ENCODE measurements around the gene AP1S2. TPM values are rescaled to one million over a fixed set of nuclear protein-coding genes. Genes with fewer than 3 reads are reported as not detected.

Gene AP1S2
- total and polyA plus RNA-seq, 10 of the 15 experiments (the other 5 are each of a cell fraction or from before 2014, with no cell fraction given) = 25.6 to 105 (median 50.7) TPM

- 97% methylated on average over 8 of the region's 8 CpGs for WGBS (ENCODE audit: insufficient coverage, insufficient replicate concordance, low lambda C conversion rate, missing lambda C conversion rate)
- ChIA-PET RAD21 (ENCODE audit: unreplicated experiment) (no interaction called here), CTCF (interaction anchor here (0.9 to 1.0 kb wide), 3 partner anchors 61 to 160 kb away, joined by 3 to 4 read pairs (median 3); no protein-coding TSS in a partner anchor), POLR2A (no interaction called here), SMC1A (ENCODE audit: uncharacterized antibody, unreplicated experiment) (no interaction called here)
- no peak overlapping the region for H3K4me2 ChIP-seq (ENCODE audit: control insufficient read depth, insufficient read depth)
- in situ Hi-C loops (cut with MboI) = no loop called here
- intact Hi-C loops (cut with micrococcal nuclease; ENCODE audit: unreplicated experiment) = no loop called here
- H3K36me3 ChIP-seq (ENCODE audit: control insufficient read depth in 2 of 2, insufficient read depth in 2 of 2, low read length in 1 of 2) = peaks cover 14 to 44% of the 10 kb centered on the region in 2 experiments
- H3K27me3 ChIP-seq (replicated peaks in 1 of 2; ENCODE audit: control insufficient read depth in 2 of 2, insufficient read depth in 2 of 2, low read length in 1 of 2) = no peaks in the 10 kb centered on the region
- H3K4me1 ChIP-seq (ENCODE audit: control insufficient read depth, insufficient read depth, low read length) = peaks cover 6% of the 10 kb centered on the region; the same call in 1 of the 2 replicates
- no peak for DNase-seq (ENCODE audit: low read depth, low spot score)
- no peak overlapping the region for H3K4me3 ChIP-seq
- FAIRE-seq = no peak
- ATAC-seq = no peak
- H2AFZ ChIP-seq (ENCODE audit: control insufficient read depth, low read depth, low read length) = no peak overlapping the region
- TF ChIP-seq NFXL1 (IDR thresholded peaks at IDR 0.05; ENCODE audit: borderline replicate concordance) (no peak), BRCA1 (IDR thresholded peaks at IDR 0.05; ENCODE audit: low read depth, low read length) (no peak), ZNF207 (IDR thresholded peaks at IDR 0.05; ENCODE audit: borderline replicate concordance) (no peak), RELA (IDR thresholded peaks at IDR 0.05; ENCODE audit: borderline replicate concordance, partially characterized antibody) (no peak), ZNF24 (IDR thresholded peaks at IDR 0.05) (no peak), IKZF2 (IDR thresholded peaks at IDR 0.05) (no peak), POU2F2 (IDR thresholded peaks at IDR 0.05; ENCODE audit: borderline replicate concordance, low read depth, low read length) (no peak), PBX3 (IDR thresholded peaks at IDR 0.05; ENCODE audit: insufficient replicate concordance, low read depth, low read length) (no peak)
- no peaks in the 10 kb centered on the region for H3K79me2 ChIP-seq (ENCODE audit: control insufficient read depth, insufficient read depth, low read length)
- no peaks in the 10 kb centered on the region for H4K20me1 ChIP-seq (ENCODE audit: control insufficient read depth, insufficient read depth)
- BruUV-seq (replicated peaks) = no TSS peak
- H3K9me3 ChIP-seq (replicated peaks; ENCODE audit: control insufficient read depth, insufficient read depth, low read length) = no peaks in the 10 kb centered on the region
- H3K27ac ChIP-seq (ENCODE audit: control insufficient read depth, insufficient read depth) = no peak overlapping the region
- no peak overlapping the region for H3K9ac ChIP-seq (ENCODE audit: control insufficient read depth, insufficient read depth, low read length)
Observed at GRCh38 chrX:15812192-15812938, 42.2 kb downstream of the AP1S2 start.

All from GM12878 (cell line).